ENCODE data around the gene PKN1.

Gene PKN1

GRCh38 chr19:14516746-14517438 lies 83.8 kb downstream of the PKN1 start:
- no peak for DNase-seq

GRCh38 chr19:14517446-14517839 lies 84.3 kb downstream of the PKN1 start:
- no peak for DNase-seq

GRCh38 chr19:14517840-14518505 lies 84.9 kb downstream of the PKN1 start, which contains the start of gene DNAJB1:
Gene DNAJB1 (minus strand): TSS chr19:14518397. CDS start chr19:14518349, 48 bp downstream.
- peak; percentile 74 to 82 for DNase-seq

- DNase-seq, result no peak
Observed at GRCh38 chr19:14519245-14519859, 86.2 kb downstream of the PKN1 start.

- DNase-seq, result peak in 1 of 2 experiments; percentile 29
Observed at GRCh38 chr19:14519860-14520407, 86.8 kb downstream of the PKN1 start.

- no peak for DNase-seq
Observed at GRCh38 chr19:14520543-14520942, 87.4 kb downstream of the PKN1 start.
